Astrocyte (in vitro differentiated cells and primary cell): ENCODE measurements around the gene CPT1A. TPM values are rescaled to one million over a fixed set of nuclear protein-coding genes. Genes with fewer than 3 reads are reported as not detected.

Experiments used
- DNase-seq: peaks from one replicate; pipeline ENCODE4 v3.0.0-alpha.2; 2010; ENCODE audit warnings: low read depth
- FAIRE-seq: peaks from 2 replicates; lab custom pipeline; 2011; peaks lifted over from hg19 to GRCh38; lab: Jason Lieb, UNC
- H2AFZ ChIP-seq: 2 replicates; pipeline ENCODE4 v1.6.0; 2012; ENCODE audit warnings: low read depth, low read length, inconsistent platforms
- H3K27ac ChIP-seq: 2 replicates; pipeline ENCODE4 v1.5.1; 2011; ENCODE audit warnings: low read depth, low read length, inconsistent platforms
- H3K27me3 ChIP-seq: 2 replicates; pipeline ENCODE4 v1.6.0; 2011; ENCODE audit warnings: low read length, inconsistent platforms; ENCODE audit not compliant: insufficient read depth
- H3K36me3 ChIP-seq: 2 replicates; pipeline ENCODE4 v1.5.1; 2011; ENCODE audit warnings: low read length, inconsistent platforms; ENCODE audit not compliant: insufficient read depth
- H3K4me1 ChIP-seq: 2 replicates; pipeline ENCODE4 v1.5.1; 2011; ENCODE audit warnings: low read length, inconsistent platforms; ENCODE audit not compliant: insufficient read depth
- H3K4me2 ChIP-seq: 2 replicates; pipeline ENCODE4 v1.6.0; 2012; ENCODE audit warnings: low read length, inconsistent platforms
- H3K4me3 ChIP-seq: 2 replicates; pipeline ENCODE4 v1.5.1; 2011; ENCODE audit warnings: low read depth, mild to moderate bottlenecking, low read length, inconsistent platforms; ENCODE audit not compliant: insufficient read depth
- H3K79me2 ChIP-seq: 2 replicates; pipeline ENCODE4 v1.6.0; 2012; ENCODE audit warnings: mild to moderate bottlenecking, low read length, inconsistent platforms; ENCODE audit not compliant: insufficient read depth
- H3K9ac ChIP-seq: 2 replicates; pipeline ENCODE4 v1.6.0; 2012; ENCODE audit warnings: mild to moderate bottlenecking, low read length, inconsistent platforms
- H3K9me3 ChIP-seq: 2 replicates; pipeline ENCODE4 v1.5.1; 2012; ENCODE audit warnings: low read depth, mild to moderate bottlenecking, low read length, inconsistent platforms; ENCODE audit not compliant: insufficient read depth
- H4K20me1 ChIP-seq: 2 replicates; pipeline ENCODE4 v1.6.0; 2012; ENCODE audit warnings: low read length, inconsistent platforms; ENCODE audit not compliant: insufficient read depth
- H3K27ac Mint-ChIP-seq: one replicate; pipeline ENCODE4 v1.8.0; 2021; ENCODE audit warnings: mild to moderate bottlenecking, mixed read lengths; ENCODE audit not compliant: unreplicated experiment
- H3K27me3 Mint-ChIP-seq: one replicate; pipeline ENCODE4 v1.8.0; 2021; ENCODE audit warnings: low read depth, mixed read lengths; ENCODE audit not compliant: unreplicated experiment
- H3K36me3 Mint-ChIP-seq: one replicate; pipeline ENCODE4 v1.8.0; 2021; ENCODE audit warnings: low read depth, mixed read lengths; ENCODE audit not compliant: unreplicated experiment
- H3K4me1 Mint-ChIP-seq: one replicate; pipeline ENCODE4 v1.8.0; 2021; ENCODE audit warnings: low read depth, mixed read lengths; ENCODE audit not compliant: unreplicated experiment
- H3K4me3 Mint-ChIP-seq: one replicate; pipeline ENCODE4 v1.8.0; 2021; ENCODE audit warnings: mild to moderate bottlenecking, moderate library complexity, mixed read lengths; ENCODE audit not compliant: unreplicated experiment
- H3K9me3 Mint-ChIP-seq: one replicate; pipeline ENCODE4 v1.8.0; 2021; ENCODE audit warnings: mild to moderate bottlenecking, mixed read lengths; ENCODE audit not compliant: unreplicated experiment
- CTCF ChIP-seq: IDR thresholded peaks from 2 replicates; pipeline ENCODE4 v1.5.1; 2011; ENCODE audit warnings: low read depth, mild to moderate bottlenecking, inconsistent platforms, low read length, moderate library complexity; ENCODE audit not compliant: insufficient read depth
- EZH2 ChIP-seq: IDR thresholded peaks from 2 replicates; pipeline ENCODE4 v1.6.1; 2012; ENCODE audit warnings: mild to moderate bottlenecking, low read length, inconsistent platforms; ENCODE audit not compliant: insufficient read depth
- total RNA-seq: library from RNA; stranded (reverse); gene quantifications from 2 replicates; pipeline ENCODE4 v1.2.1, GENCODE V29; 2021

CPT1A gene
- total RNA-seq, 1 donor from 2014 or later = 2.3 TPM

GRCh38 chr11:68753300-68753699 lies 88.4 kb downstream of the CPT1A start:
- Mint-ChIP-seq H3K27me3 (peaks cover 21% of the 10 kb centered on the region), H3K36me3 (no peaks in the 10 kb centered on the region), H3K27ac (no peak overlapping the region), H3K4me3 (no peak overlapping the region), H3K9me3 (no peaks in the 10 kb centered on the region), H3K4me1 (peaks cover 3% of the 10 kb centered on the region)
- Histone ChIP-seq H3K4me2 (no peak overlapping the region), H3K4me3 (no peak overlapping the region), H3K27ac (no peak overlapping the region), H3K9me3 (no peaks in the 10 kb centered on the region), H3K4me1 (no peaks in the 10 kb centered on the region), H3K9ac (no peak overlapping the region), H3K27me3 (no peaks in the 10 kb centered on the region), H3K79me2 (no peaks in the 10 kb centered on the region), H4K20me1 (no peaks in the 10 kb centered on the region), H2AFZ (no peak overlapping the region), H3K36me3 (no peaks in the 10 kb centered on the region)
- FAIRE-seq (no peak), DNase-seq (no peak)
- TF ChIP-seq CTCF (no peak), EZH2 (no peak)

- no peaks in the 10 kb centered on the region for H3K9me3 ChIP-seq
- H3K9me3 Mint-ChIP-seq = no peaks in the 10 kb centered on the region
- H3K36me3 ChIP-seq = no peaks in the 10 kb centered on the region
- peak within 1 kb of the TSS; percentile 39 for H2AFZ ChIP-seq
- H3K4me2 ChIP-seq = peak within 1 kb of the TSS; percentile 71
- no peak within 1 kb of the TSS for H3K9ac ChIP-seq
- peak; percentile 11 for DNase-seq
- TF ChIP-seq CTCF (no peak), EZH2 (no peak)
- peaks cover 2% of the 10 kb centered on the region for H3K27me3 ChIP-seq
- no peaks in the 10 kb centered on the region for H3K79me2 ChIP-seq
- H3K4me3 ChIP-seq = no peak within 1 kb of the TSS
- H3K27ac Mint-ChIP-seq = no peak within 1 kb of the TSS
- H3K4me3 Mint-ChIP-seq = peak within 1 kb of the TSS; percentile 45
- H4K20me1 ChIP-seq = no peaks in the 10 kb centered on the region
- peaks cover 5% of the 10 kb centered on the region for H3K4me1 Mint-ChIP-seq
- no peak for FAIRE-seq
- H3K36me3 Mint-ChIP-seq = no peaks in the 10 kb centered on the region
- H3K4me1 ChIP-seq = no peaks in the 10 kb centered on the region
- H3K27me3 Mint-ChIP-seq = peaks cover 19% of the 10 kb centered on the region
- H3K27ac ChIP-seq = no peak within 1 kb of the TSS
Observed at GRCh38 chr11:68751331-68751856, 90.3 kb downstream of the CPT1A start, which contains the start of gene TESMIN. Gene TESMIN, minus strand, starts transcription at chr11:68751520. Its CDS starts 860 bp downstream, at chr11:68750660.

GRCh38 chr11:68751004-68751325 lies 90.8 kb downstream of the CPT1A start:
- Histone ChIP-seq H3K79me2 (no peaks in the 10 kb centered on the region), H2AFZ (no peak overlapping the region)
- FAIRE-seq = no peak

More at GRCh38 chr11:68751004-68751325, 90.8 kb downstream of the CPT1A start:
- Histone ChIP-seq H3K36me3 (no peaks in the 10 kb centered on the region), H3K9me3 (no peaks in the 10 kb centered on the region), H3K4me1 (no peaks in the 10 kb centered on the region), H3K27ac (no peak overlapping the region), H3K4me3 (no peak overlapping the region), H3K4me2 (peak overlapping the region; percentile 71), H3K27me3 (peaks cover 2% of the 10 kb centered on the region), H4K20me1 (no peaks in the 10 kb centered on the region), H3K9ac (no peak overlapping the region)
- H3K4me1 Mint-ChIP-seq = peaks cover 5% of the 10 kb centered on the region
- H3K4me3 Mint-ChIP-seq = no peak overlapping the region
- H3K36me3 Mint-ChIP-seq = no peaks in the 10 kb centered on the region
- TF ChIP-seq CTCF = no peak
- TF ChIP-seq EZH2 = no peak
- DNase-seq = no peak
- no peaks in the 10 kb centered on the region for H3K9me3 Mint-ChIP-seq
- H3K27me3 Mint-ChIP-seq = peaks cover 19% of the 10 kb centered on the region
- no peak overlapping the region for H3K27ac Mint-ChIP-seq
